SU-DHL-6 (cell line): ENCODE results near the gene GAREM1.

ENCODE experiments used
- EZH2phosphoT487 ChIP-seq: fragments of 200-600 bp; sonication (generic), shearing (Covaris generic); conservative IDR thresholded peaks from 2 replicates; pipeline ENCODE4 v1.6.1; 2018; ENCODE audit warnings: mild to moderate bottlenecking, antibody characterized with exemption, low read length, moderate library complexity, mixed read lengths
- TF ChIP-seq, protein P1 (sequence below): fragments of 200-600 bp; sonication (generic); IDR thresholded peaks from one replicate; pipeline ENCODE4 v1.5.1; 2017; ENCODE audit warnings: antibody characterized with exemption, mild to moderate bottlenecking, low read length, moderate library complexity; ENCODE audit not compliant: insufficient read depth, poor library complexity, severe bottlenecking

- TF ChIP-seq, protein P1, sequence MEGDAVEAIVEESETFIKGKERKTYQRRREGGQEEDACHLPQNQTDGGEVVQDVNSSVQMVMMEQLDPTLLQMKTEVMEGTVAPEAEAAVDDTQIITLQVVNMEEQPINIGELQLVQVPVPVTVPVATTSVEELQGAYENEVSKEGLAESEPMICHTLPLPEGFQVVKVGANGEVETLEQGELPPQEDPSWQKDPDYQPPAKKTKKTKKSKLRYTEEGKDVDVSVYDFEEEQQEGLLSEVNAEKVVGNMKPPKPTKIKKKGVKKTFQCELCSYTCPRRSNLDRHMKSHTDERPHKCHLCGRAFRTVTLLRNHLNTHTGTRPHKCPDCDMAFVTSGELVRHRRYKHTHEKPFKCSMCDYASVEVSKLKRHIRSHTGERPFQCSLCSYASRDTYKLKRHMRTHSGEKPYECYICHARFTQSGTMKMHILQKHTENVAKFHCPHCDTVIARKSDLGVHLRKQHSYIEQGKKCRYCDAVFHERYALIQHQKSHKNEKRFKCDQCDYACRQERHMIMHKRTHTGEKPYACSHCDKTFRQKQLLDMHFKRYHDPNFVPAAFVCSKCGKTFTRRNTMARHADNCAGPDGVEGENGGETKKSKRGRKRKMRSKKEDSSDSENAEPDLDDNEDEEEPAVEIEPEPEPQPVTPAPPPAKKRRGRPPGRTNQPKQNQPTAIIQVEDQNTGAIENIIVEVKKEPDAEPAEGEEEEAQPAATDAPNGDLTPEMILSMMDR, result no peak
- TF ChIP-seq EZH2phosphoT487, result no peak
These were observed 183.4 kb downstream of the GAREM1 start for GRCh38 chr18:32287249-32287648.
